ENCODE results near the gene SHMT2. TPM values are rescaled to one million over a fixed set of nuclear protein-coding genes. Genes with fewer than 3 reads are reported as not detected.
A peak's percentile ranks its signal among the peaks of the same experiment; 100 is the strongest.

Gene SHMT2
- total RNA-seq, 1 donor from 2014 or later: 126 TPM

DNA sequence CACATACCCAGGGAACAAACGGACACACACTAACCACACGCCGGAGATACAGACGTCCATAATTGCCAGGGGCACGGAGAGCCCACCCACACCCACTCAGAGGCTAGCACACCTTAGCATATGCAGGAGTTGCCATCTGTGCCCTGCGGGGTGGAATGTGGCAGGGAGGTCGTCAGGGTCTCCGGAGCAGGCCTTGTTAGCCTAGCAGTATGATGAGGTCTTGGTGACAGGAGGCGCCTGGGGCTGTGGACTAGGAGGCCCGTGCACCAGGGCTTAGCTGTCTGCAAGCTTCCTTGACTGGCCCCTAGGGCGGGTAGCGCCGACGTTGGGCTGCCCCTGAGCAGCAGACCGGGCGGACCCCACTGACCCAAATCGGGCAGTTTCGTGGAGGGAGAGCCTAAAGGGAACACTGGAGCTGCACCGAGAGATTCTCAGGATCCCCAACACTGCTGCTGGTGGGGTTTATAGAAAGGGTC is 11.5 kb downstream of the SHMT2 start:
- ATAC-seq: no peak

GRCh38 chr12:57241402-57242310 is 12.1 kb downstream of the SHMT2 start:
- ATAC-seq: no peak

GRCh38 chr12:57242329-57242690 is 12.8 kb downstream of the SHMT2 start:
- ATAC-seq: no peak

DNA sequence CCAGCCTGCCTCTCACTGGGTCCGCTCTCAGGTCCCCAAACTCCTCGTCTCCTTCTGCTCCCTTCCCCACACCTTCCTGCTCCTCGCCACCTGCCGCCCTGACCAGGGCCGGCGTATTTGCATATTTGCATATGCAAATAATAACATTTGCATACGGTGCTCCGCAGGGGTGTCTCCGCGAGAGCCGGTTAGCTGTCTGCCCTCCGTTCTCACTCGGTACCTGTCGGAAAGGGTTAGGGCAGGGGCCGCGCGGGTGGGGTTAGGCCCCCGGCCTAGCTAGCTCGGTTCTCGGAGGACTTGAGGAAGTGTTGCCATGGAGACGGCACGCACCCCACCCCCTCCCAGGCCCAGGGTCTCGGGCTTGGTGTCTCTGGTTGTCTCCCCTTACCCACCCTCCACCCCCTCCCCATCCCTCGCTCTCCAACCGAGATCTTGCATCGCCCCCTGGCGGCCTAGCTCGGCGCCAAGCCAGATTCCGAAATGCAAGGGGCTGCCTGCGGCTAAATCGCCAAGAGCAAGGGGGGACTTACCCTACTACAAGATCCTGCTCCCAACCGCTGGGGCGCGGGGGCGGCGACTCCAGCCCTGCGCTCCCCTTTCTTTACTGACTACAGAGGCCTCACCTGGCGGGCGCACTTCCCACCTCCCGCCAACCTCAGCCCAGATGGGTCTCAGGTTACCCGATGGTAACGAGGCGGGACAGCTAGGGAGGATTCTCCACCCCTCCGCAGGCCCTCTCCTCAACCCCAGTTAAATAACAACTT is 13.4 kb downstream of the SHMT2 start:
- peak; percentile 30 for ATAC-seq

- ATAC-seq: peak; percentile 29
These were observed 14.2 kb downstream of the SHMT2 start for GRCh38 chr12:57243521-57244311.

DNA sequence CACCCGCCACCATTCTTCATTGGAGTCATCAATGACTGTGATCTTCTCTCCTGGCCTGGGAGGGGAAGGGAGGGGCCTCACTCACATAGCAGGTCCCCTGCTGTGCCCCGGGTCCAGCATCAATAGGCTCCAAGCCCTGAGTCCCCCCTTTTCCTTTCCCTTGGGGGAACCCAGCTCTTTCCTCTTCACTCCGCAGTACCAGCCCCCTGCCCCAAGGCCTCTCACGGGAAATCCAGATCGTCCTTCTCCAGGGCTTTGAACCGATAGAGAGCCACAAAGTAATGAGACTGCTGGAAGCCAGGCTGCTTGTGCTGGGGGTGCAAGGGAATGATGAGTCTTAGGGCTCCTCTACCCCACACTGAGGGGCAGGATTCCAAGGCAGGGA is 14.8 kb downstream of the SHMT2 start:
- no peak for ATAC-seq

GRCh38 chr12:57247041-57247440 is 17.5 kb downstream of the SHMT2 start:
- ATAC-seq: no peak

DNA sequence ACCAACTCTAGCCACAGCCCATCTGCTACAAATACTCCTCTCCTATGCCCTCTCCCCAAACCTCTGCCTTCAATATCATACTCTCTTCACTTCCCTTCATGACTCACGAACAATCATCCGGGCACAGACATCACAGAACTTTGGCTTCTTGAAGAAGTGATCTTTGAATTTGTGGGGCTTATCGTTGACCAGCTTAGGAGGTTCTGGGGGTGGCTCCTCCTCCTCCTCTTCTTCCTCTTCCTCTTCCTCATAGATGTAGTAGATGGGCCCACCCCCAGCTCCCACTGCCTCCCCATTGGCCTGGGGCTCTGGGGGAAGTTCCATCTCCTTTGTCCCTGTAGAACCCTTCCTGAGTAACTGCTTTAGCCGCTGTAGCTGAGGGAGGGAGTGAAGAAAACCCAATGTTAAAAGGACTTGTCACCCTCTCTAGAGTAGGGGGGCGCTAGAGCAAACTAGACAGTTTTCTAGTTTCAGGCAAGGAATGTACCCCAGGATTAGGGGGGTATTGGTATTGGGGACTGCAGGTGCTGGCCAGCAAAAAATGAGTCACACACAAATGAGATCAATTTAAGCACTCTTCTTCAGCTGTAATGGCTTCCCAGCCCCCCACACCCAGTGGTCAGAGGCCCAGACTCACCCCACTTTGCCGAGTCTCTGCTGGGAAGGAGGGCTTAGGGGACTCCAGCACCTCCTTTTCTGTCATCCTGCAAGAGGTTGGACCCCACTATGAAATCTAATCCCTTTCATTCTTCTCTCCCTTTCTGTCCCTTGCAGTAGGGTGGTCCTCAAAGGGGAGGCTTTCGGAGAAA is 19.6 kb downstream of the SHMT2 start:
- no peak for ATAC-seq

DNA sequence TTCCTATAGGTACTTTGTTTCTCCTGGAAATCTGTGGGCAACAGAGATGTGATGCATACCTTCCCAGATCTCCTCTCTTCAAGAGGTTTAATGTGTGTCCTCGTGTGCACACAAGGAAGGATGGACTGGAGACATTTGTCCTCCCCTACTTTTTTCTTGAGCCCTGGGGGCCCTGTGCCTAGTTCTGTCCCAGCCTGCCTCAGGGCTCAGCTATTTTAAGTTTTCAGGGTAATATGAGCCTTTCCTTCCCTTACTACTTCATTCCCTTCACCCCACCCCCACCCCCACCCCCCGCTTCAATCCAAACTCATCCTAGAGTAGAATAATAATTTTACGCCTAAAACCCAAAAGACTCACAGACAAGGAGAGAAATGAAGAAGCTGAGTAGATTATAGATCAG is 21.0 kb downstream of the SHMT2 start:
- no peak for ATAC-seq

- no peak for ATAC-seq
These were observed 21.4 kb downstream of the SHMT2 start, which contains the start of gene STAC3 for GRCh38 chr12:57250956-57251355. STAC3 (minus strand) TSS chr12:57251187; CDS start chr12:57249636, 1,551 bp downstream.

DNA sequence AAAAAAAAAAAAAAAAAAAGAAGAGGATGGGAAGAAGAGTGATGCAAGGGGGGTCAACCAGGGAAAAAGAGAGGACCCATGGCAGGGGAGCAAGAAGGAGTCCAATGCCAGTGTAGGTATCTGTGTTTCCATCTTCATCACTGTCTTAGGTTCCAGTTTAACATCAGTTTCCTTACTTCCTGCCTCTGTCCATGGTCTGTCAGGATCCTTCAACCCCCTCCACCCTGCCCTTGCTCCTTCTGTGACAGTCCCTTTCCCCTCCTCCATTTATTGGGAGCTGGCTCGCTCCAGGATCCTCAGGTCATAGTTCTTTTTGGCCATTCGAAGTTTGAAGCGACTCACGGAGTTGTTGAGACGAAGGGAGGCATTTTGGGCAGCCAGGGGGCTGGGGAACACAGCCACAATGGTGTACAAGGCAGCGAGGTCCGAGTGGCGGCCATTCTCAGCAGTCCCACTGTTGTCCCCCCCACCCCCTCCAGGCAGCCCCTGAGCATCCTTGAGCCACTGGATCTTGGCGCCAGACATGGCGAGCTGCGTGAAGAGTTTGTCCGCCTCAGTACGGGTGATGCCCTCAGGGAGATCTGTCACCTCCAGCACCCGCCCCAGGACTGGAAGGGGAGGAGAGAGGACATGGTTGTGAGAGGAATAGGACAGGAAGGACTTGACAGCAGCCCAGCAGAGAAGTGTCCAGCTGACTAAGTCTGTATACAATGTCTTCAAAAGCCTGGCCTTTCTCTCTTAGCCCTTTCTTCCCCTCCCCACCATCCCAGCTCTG is 25.2 kb downstream of the SHMT2 start:
- ATAC-seq: no peak

- ATAC-seq: no peak
These were observed 26.4 kb downstream of the SHMT2 start for GRCh38 chr12:57255916-57256315.

GRCh38 chr12:57258977-57259970 is 29.8 kb downstream of the SHMT2 start:
- no peak for ATAC-seq

DNA sequence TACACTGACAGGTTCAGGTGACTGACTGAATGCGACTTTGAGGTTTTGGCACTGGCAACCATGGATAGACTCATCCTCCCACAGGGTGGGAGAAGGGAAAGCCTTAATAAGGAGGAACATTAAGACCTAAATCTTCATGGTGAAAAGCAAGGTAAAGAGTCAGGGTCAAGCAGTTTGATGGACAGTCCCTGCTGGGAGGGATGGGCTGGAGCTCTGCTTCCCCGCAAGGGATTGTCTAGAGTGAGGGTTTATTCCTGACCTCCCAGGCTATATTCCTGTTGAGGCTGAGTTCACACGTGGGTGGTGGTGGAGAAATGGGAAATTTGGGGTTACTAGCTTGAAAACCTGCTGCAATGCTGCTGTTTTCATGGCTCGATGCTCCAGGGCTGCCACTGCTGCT is 30.9 kb downstream of the SHMT2 start:
- ATAC-seq: no peak

DNA sequence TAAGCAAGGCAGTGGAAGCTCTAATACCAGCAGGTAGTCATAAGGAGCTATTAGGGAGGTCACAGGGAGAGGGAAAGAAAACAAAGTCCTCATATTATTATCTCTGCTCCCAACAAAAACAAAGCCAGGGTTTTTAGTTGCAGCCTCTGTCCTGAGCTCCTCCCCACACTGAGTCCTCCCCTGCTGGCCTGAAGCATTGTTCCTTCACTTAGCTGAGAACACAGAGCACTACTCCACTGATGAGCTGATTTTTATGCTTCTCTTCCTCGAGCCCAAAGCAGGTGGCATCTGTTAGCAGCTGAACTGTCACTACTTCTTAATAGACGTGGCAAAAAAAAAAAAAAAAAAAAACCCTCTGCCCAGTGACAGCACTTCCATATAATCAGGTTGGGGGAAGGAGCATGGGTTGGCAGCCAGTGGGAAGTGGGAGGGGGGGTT is 31.9 kb downstream of the SHMT2 start:
- ATAC-seq: no peak

DNA sequence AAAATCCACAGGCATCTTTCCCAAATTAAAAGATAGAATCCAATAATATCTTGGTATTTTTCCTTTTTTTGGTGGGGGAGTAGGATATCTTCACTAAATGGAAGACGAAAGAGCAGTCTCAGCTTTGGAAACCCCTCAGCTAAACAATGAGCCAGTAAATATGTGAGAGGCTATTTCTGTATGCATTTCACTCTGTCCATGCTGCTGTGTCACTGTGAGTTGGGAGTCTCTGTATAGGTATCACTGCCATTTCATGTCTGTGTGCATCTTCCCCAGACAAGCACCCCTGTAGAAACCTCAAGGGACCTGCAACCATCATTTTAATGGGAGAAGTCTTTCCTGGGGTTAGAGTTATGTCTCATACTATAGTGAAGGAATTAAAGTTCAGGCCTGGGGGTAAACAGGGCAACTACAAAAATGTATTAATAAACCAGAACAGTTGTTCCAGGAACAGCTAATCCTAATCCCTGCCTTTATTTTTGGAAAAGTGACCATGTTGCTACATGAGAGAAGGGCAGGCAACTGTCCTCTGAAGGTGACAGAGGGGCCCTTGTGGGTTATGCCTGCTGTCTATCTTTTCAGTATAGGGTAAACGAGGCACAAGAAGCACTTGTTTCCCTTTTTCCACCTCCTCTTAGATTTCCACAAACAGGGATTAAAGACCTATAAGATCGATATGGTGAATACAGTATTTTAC is 32.8 kb downstream of the SHMT2 start:
- no peak for ATAC-seq

DNA sequence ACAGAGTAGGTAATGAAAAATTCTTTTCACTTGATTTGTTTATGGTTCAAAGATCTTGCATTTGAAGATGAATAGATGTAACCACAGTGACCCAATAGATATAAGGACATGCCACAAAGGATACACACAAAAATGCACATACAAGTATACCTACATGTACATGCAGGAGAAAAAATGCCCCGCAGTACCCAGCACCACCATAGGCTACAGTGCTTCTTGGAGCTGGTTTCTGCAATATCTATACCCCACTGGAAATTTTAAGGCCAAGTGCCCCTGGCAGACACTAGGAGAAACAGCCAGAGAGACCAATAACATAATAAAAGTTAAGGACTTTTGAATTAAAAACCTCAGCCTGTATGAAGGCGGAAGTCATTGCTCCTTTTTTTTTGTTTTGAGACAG is 33.6 kb downstream of the SHMT2 start:
- no peak for ATAC-seq

DNA sequence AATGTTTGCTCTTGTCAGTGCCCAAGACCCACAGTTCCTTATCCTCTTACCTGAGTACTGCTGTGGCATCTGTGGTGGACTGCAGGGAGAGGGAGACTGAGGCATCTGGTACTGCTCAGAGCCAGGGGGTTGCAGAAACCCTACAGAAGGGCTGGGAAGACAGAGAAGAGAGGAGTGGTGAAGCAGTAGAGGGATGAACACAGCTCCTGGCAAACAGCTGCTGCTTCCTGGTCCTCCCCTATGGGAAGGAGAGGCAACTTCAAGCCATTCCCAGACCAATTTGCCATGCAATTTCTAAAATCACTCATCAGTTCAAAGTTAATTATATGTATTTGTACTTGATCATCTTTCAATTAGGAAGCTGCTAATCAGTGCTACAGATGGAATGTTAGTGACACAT is 37.2 kb downstream of the SHMT2 start:
- ATAC-seq: no peak

DNA sequence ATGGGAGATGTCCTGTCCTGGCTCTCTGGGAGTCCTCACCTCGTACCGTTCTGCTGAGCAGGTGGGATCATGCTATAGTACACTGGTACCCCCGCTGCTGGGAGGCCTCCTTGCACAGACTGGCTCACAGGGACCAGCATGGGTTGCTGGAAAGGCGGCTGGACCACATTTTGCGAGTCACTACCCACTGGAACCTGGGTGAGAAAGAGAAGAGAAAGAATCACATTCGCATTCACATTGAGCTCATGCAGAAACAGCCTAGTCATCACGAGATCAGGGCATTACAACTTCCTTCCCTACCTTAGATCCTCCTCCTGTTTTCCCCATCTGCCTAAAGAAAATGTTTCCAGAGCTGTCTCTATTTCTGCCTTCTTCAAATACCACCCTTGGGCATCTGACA is 38.8 kb downstream of the SHMT2 start:
- no peak for ATAC-seq

All from esophagus mucosa (tissue), 1 donor.